Loucy (cell line): ENCODE measurements around the gene MLST8.

Experiments
- H2AFZ ChIP-seq: fragments of 200-600 bp; sonication (generic); 2 replicates; pipeline ENCODE4 v1.6.0; 2016; ENCODE audit warnings: antibody characterized with exemption, mild to moderate bottlenecking, low read length, moderate library complexity
- H3F3A ChIP-seq: fragments of 200-600 bp; 2 replicates; pipeline ENCODE4 v1.6.0; 2016; ENCODE audit warnings: antibody characterized with exemption, low read depth, mild to moderate bottlenecking
- H3K27me3 ChIP-seq: fragments of 200-600 bp; sonication (generic); 2 replicates; pipeline ENCODE4 v1.6.1; 2014; ENCODE audit warnings: low read length, mild to moderate bottlenecking; ENCODE audit not compliant: insufficient read depth, poor library complexity, severe bottlenecking
- H3K36me3 ChIP-seq: fragments of 200-600 bp; sonication (generic); 2 replicates; pipeline ENCODE4 v1.6.1; 2016; ENCODE audit warnings: low read length; ENCODE audit not compliant: insufficient read depth
- H3K4me1 ChIP-seq: fragments of 200-600 bp; sonication (generic); 2 replicates; pipeline ENCODE4 v1.5.1; 2014; ENCODE audit warnings: low read length, mild to moderate bottlenecking; ENCODE audit not compliant: insufficient read depth, poor library complexity, severe bottlenecking
- H3K4me2 ChIP-seq: fragments of 200-600 bp; sonication (generic); 2 replicates; pipeline ENCODE4 v1.6.0; 2014; ENCODE audit warnings: antibody characterized with exemption, low read length, low read depth, mild to moderate bottlenecking; ENCODE audit not compliant: poor library complexity, severe bottlenecking
- H3K4me3 ChIP-seq: fragments of 200-600 bp; sonication (generic); 2 replicates; pipeline ENCODE4 v1.5.1; 2014; ENCODE audit warnings: low read length, mild to moderate bottlenecking, mixed read lengths; ENCODE audit not compliant: poor library complexity, severe bottlenecking
- H3K79me2 ChIP-seq: fragments of 200-600 bp; sonication (generic); 2 replicates; pipeline ENCODE4 v1.6.1; 2014; ENCODE audit warnings: low read length; ENCODE audit not compliant: insufficient read depth
- H3K9ac ChIP-seq: fragments of 200-600 bp; sonication (generic); 2 replicates; pipeline ENCODE4 v1.6.0; 2014; ENCODE audit warnings: mild to moderate bottlenecking, low read depth, low read length, moderate library complexity; ENCODE audit not compliant: poor library complexity, severe bottlenecking
- H3K9me2 ChIP-seq: fragments of 200-600 bp; sonication (generic); replicated peaks from 2 replicates; pipeline ENCODE4 v1.6.1; 2016; ENCODE audit warnings: low read depth, low read length, mixed read lengths
- H3K9me3 ChIP-seq: fragments of 200-600 bp; sonication (generic); 2 replicates; pipeline ENCODE4 v1.6.1; 2014; ENCODE audit warnings: mild to moderate bottlenecking, antibody characterized with exemption, low read length, low read depth; ENCODE audit not compliant: insufficient read depth
- H4K20me1 ChIP-seq: fragments of 200-600 bp; sonication (generic); 2 replicates; pipeline ENCODE4 v1.6.0; 2014; ENCODE audit warnings: antibody characterized with exemption, low read length, mild to moderate bottlenecking; ENCODE audit not compliant: insufficient read depth, poor library complexity, severe bottlenecking
- EZH2phosphoT487 ChIP-seq: fragments of 200-600 bp; IDR thresholded peaks from 2 replicates; pipeline ENCODE4 v1.6.1; 2018; ENCODE audit warnings: antibody characterized with exemption, mild to moderate bottlenecking, moderate library complexity, borderline replicate concordance
- TF ChIP-seq, protein P1 (sequence below): fragments of 200-600 bp; sonication (generic); conservative IDR thresholded peaks from 2 replicates; pipeline ENCODE4 v1.5.1; 2014; ENCODE audit warnings: mild to moderate bottlenecking, antibody characterized with exemption, low read length

The MLST8 gene

DNA sequence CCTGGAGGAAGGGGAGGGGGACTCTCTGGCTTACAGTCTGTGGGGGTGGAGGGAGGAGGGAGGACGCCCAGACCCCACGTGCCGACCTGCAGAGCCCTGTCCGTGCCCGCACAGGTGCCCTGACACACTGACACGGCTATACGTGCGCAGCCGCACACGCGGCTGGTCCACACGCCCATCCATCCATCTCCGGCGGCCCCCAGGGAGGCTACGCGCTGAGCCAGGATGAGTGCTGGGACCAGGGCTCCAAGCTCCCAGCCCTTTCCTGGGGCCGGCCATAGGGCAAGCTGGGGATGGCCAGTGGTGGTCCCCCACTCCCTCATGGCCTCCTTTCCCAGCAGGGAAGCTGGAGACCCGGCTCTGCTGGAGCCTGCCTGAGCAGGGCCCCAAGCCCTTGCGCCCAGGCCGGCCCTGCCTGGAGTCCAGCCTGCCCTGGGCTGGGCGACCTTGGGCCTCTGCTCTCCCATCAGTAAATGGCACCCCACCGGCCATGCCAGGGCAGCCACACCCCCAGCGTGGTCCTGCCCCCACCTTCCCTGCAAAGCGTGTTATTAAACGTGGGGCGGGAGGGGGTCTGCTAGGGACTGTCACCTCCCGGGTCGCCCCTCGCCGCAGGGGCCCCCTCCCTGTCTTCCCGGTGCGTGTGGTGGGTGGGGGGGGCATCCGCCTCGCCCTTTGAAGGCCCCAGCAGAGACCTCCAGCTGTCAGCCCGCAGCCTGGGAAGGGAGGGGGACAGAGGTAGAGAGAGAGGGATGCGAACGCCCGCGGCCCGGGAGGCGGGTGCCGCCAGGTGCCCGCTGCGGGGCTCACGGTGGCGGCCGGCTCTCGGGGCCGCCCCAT lies 9.7 kb upstream of the MLST8 start:
- no peak overlapping the region for H2AFZ ChIP-seq
- H3K9me3 ChIP-seq, result no peaks in the 10 kb centered on the region
- no peaks in the 10 kb centered on the region for H3K27me3 ChIP-seq
- TF ChIP-seq, protein P1, sequence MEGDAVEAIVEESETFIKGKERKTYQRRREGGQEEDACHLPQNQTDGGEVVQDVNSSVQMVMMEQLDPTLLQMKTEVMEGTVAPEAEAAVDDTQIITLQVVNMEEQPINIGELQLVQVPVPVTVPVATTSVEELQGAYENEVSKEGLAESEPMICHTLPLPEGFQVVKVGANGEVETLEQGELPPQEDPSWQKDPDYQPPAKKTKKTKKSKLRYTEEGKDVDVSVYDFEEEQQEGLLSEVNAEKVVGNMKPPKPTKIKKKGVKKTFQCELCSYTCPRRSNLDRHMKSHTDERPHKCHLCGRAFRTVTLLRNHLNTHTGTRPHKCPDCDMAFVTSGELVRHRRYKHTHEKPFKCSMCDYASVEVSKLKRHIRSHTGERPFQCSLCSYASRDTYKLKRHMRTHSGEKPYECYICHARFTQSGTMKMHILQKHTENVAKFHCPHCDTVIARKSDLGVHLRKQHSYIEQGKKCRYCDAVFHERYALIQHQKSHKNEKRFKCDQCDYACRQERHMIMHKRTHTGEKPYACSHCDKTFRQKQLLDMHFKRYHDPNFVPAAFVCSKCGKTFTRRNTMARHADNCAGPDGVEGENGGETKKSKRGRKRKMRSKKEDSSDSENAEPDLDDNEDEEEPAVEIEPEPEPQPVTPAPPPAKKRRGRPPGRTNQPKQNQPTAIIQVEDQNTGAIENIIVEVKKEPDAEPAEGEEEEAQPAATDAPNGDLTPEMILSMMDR, result no peak
- no peak for TF ChIP-seq EZH2phosphoT487
- no peaks in the 10 kb centered on the region for H3F3A ChIP-seq
- no peaks in the 10 kb centered on the region for H3K9me2 ChIP-seq
- no peaks in the 10 kb centered on the region for H4K20me1 ChIP-seq
- H3K4me3 ChIP-seq, result peak overlapping the region; percentile 44
- H3K9ac ChIP-seq, result no peak overlapping the region
- H3K4me1 ChIP-seq, result no peaks in the 10 kb centered on the region
- H3K4me2 ChIP-seq, result peak overlapping the region; percentile 54
- H3K36me3 ChIP-seq, result no peaks in the 10 kb centered on the region
- no peaks in the 10 kb centered on the region for H3K79me2 ChIP-seq

DNA sequence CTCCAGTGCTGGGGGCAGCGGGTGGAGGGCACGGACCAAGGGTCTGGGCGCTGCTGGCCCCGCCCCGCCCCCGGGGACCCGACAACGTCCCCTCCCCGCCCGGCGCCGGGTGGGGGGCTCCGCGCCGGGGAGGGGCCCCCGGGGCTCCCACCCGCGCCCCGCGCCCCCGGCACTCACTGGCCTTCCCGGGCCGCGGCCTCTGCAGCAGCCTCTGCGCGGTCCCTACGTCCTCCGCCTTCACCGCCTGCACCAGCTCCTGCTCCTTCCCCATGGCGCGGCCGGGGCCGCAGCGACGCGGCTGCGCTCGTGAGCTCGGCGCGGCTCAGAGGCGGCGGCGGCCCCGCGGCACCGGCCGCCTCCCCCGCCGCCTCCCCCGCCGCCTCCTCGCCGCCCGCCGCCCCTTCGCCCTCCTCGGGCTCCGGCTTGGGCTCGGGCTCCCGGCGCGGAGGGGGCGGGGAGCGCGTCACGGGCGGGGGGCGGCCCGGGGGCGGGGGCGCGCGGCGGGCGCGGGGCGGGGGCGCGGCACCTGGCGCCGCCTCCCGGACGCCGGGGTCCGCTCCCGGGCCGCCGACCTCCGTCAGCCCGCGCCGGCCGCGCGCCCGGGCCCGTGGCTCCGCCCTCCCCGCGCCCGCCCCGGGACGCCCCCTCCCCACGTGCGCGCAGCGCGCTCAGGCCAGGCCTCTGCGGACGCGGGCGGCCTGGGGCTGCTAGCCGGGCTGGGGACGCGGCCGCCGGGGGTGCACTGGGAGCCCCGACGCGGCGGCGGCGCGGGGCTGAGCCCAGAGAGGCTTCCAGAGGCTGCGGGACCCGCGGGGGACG lies 8.9 kb upstream of the MLST8 start, which contains the start of gene CASKIN1:
CASKIN1 (minus strand) TSS at position 444 of the 819 bp plus-strand sequence; CDS start at position 271, 173 bp downstream.
- Histone ChIP-seq H3K9ac (no peak within 1 kb of the TSS), H3K4me3 (peak within 1 kb of the TSS; percentile 44), H3K27me3 (no peaks in the 10 kb centered on the region)

DNA sequence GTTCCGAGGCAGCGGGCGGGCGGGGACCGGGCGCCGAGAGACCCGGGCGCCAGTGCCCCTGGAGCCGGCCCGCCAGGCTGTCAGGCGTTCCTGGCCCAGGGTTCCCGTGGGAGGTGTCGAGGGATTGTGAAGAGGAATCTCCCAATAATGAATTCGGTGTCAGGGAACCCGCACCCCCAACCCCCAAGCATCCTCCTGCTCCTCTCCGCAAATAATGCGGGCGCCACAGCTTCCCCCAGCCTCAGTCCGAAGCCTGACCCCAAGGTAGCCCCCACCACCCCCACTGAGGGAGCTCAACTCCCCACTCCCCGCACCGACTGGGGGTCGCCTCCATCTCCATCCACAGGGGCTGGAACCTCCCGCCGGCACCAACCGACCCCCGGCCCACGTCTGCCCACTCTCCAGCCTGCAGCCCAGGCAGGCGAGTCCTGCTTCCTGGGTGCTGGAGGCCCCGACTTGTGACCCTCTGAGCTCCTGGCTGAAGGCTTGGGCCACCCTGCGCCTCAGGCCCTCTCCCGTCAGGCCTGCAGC lies 8.2 kb upstream of the MLST8 start:
- no peak for TF ChIP-seq EZH2phosphoT487
- TF ChIP-seq, protein P1, result no peak
- H3K36me3 ChIP-seq, result no peaks in the 10 kb centered on the region
- no peaks in the 10 kb centered on the region for H4K20me1 ChIP-seq
- no peak overlapping the region for H3K4me2 ChIP-seq
- no peak overlapping the region for H3K9ac ChIP-seq
- H3K9me2 ChIP-seq, result no peaks in the 10 kb centered on the region
- no peak overlapping the region for H3K4me3 ChIP-seq
- no peaks in the 10 kb centered on the region for H3K9me3 ChIP-seq
- H3K79me2 ChIP-seq, result no peaks in the 10 kb centered on the region
- H2AFZ ChIP-seq, result no peak overlapping the region
- no peaks in the 10 kb centered on the region for H3F3A ChIP-seq
- H3K27me3 ChIP-seq, result no peaks in the 10 kb centered on the region
- H3K4me1 ChIP-seq, result no peaks in the 10 kb centered on the region

More for the DNA sequence above, 8.9 kb upstream of the MLST8 start, which contains the start of gene CASKIN1:
- H3K9me2 ChIP-seq, result no peaks in the 10 kb centered on the region
- H3F3A ChIP-seq, result no peaks in the 10 kb centered on the region
- peak within 1 kb of the TSS; percentile 54 for H3K4me2 ChIP-seq
- TF ChIP-seq EZH2phosphoT487, result no peak
- TF ChIP-seq, protein P1, result no peak
- no peaks in the 10 kb centered on the region for H4K20me1 ChIP-seq
- no peaks in the 10 kb centered on the region for H3K9me3 ChIP-seq
- no peaks in the 10 kb centered on the region for H3K4me1 ChIP-seq
- H2AFZ ChIP-seq, result no peak within 1 kb of the TSS
- no peaks in the 10 kb centered on the region for H3K36me3 ChIP-seq
- H3K79me2 ChIP-seq, result no peaks in the 10 kb centered on the region
